SK-N-SH (cell line): Measurements from ENCODE around the gene UPP1. TPM values are rescaled to one million over a fixed set of nuclear protein-coding genes. Genes with fewer than 3 reads are reported as not detected.

Source experiments
- CTCF ChIA-PET: fragments of 300-600, 350-600 bp; formaldehyde crosslinking; extraction: SDS; loops from one replicate; lab custom pipeline; 2021; lab: Yijun Ruan, JAX
- POLR2A ChIA-PET: fragments of 350-600 bp; sonication (Branson Sonifier 250); formaldehyde crosslinking; extraction: SDS; loops from one replicate; lab custom pipeline; 2020; ENCODE audit warnings: antibody characterized with exemption, inconsistent platforms; lab: Yijun Ruan, JAX
- DNase-seq: peaks from one replicate; pipeline ENCODE4 v3.0.0; 2012
- H2AFZ ChIP-seq: fragments of 200-600 bp; sonication (generic); 2 replicates; pipeline ENCODE4 v1.8.1; 2016; ENCODE audit warnings: antibody characterized with exemption, mild to moderate bottlenecking, low read depth
- H3F3A ChIP-seq: fragments of 200-600 bp; sonication (generic); replicated peaks from 2 replicates; pipeline ENCODE3; 2016; ENCODE audit warnings: antibody characterized with exemption, mild to moderate bottlenecking; ENCODE audit not compliant: insufficient read depth
- H3K27ac ChIP-seq, 2 experiments: fragments of 200-500 bp in 1 of 2; fragments of 200-600 bp in 1 of 2; sonication (Bioruptor generic) in 1 of 2; sonication (generic), shearing (Covaris generic) in 1 of 2; 2 replicates each; pipeline versions ENCODE4 v1.5.1 to v1.6.1; 2014 to 2016; ENCODE audit warnings: low read depth in 2 of 2, inconsistent platforms in 1 of 2, low read length in 1 of 2, mild to moderate bottlenecking in 1 of 2, mixed read lengths in 1 of 2
- H3K27me3 ChIP-seq: fragments of 200-600 bp; sonication (generic), shearing (Covaris generic); 2 replicates; pipeline ENCODE4 v1.6.1; 2016; ENCODE audit warnings: mixed run types; ENCODE audit not compliant: insufficient read depth
- H3K36me3 ChIP-seq, 2 experiments: fragments of 200-500 bp in 1 of 2; fragments of 200-600 bp in 1 of 2; sonication (Bioruptor generic) in 1 of 2; sonication (generic) in 1 of 2; replicated peaks in 1 of 2; 2 replicates each; pipeline versions ENCODE3 to v1.5.1; 2014 to 2016; ENCODE audit warnings: low read length in 1 of 2, mild to moderate bottlenecking in 1 of 2; ENCODE audit not compliant: insufficient read depth in 2 of 2, control insufficient read depth in 1 of 2
- H3K4me1 ChIP-seq, 2 experiments: fragments of 200-500 bp in 1 of 2; fragments of 200-600 bp in 1 of 2; sonication (Bioruptor generic) in 1 of 2; sonication (generic), shearing (Covaris generic) in 1 of 2; 2 replicates each; pipeline versions ENCODE4 v1.5.1 to v1.6.1; 2014 to 2016; ENCODE audit warnings: low read depth in 1 of 2, low read length in 1 of 2, mixed run types in 1 of 2; ENCODE audit not compliant: insufficient read depth in 2 of 2, control insufficient read depth in 1 of 2
- H3K4me2 ChIP-seq: fragments of 200-600 bp; sonication (generic), shearing (Covaris generic); 2 replicates; pipeline ENCODE4 v1.6.1; 2017; ENCODE audit warnings: mixed run types
- H3K4me3 ChIP-seq, 2 experiments: fragments of 200-500 bp in 1 of 2; fragments of 200-600 bp in 1 of 2; sonication (Bioruptor generic) in 1 of 2; sonication (generic), shearing (Covaris generic) in 1 of 2; 2 replicates each; pipeline versions ENCODE4 v1.5.1 to v1.8.1; 2014 to 2016; ENCODE audit warnings: low read depth in 2 of 2, inconsistent platforms in 1 of 2, low read length in 1 of 2, mild to moderate bottlenecking in 1 of 2, mixed read lengths in 1 of 2, moderate library complexity in 1 of 2
- H3K79me2 ChIP-seq: fragments of 200-600 bp; sonication (generic); 2 replicates; pipeline ENCODE4 v1.8.1; 2017; ENCODE audit warnings: mild to moderate bottlenecking; ENCODE audit not compliant: insufficient read depth
- H3K9ac ChIP-seq: fragments of 200-600 bp; sonication (generic); 2 replicates; pipeline ENCODE4 v1.6.1; 2017; ENCODE audit warnings: mixed run types
- H3K9me2 ChIP-seq: fragments of 200-600 bp; sonication (generic); 2 replicates; pipeline ENCODE4 v1.6.1; 2017; ENCODE audit warnings: mixed run types
- H3K9me3 ChIP-seq: fragments of 200-600 bp; sonication (generic); 2 replicates; pipeline ENCODE4 v1.6.1; 2017; ENCODE audit warnings: mixed run types, mild to moderate bottlenecking, moderate library complexity
- H4K20me1 ChIP-seq: fragments of 200-600 bp; sonication (generic); 2 replicates; pipeline ENCODE4 v1.6.1; 2017; ENCODE audit warnings: mild to moderate bottlenecking, mixed run types; ENCODE audit not compliant: insufficient read depth
- CHD2 ChIP-seq: fragments of 150-350 bp; IDR thresholded peaks from 2 replicates; pipeline ENCODE4 v1.6.1; 2018; ENCODE audit warnings: low read length; ENCODE audit not compliant: partially characterized antibody
- ELF1 ChIP-seq: IDR thresholded peaks from 2 replicates; pipeline ENCODE4 v1.4.0; 2012
- EP300 ChIP-seq, 2 experiments: IDR thresholded peaks; 2 replicates each; pipeline versions ENCODE4 v1.4.0 to v1.6.1; 2012; ENCODE audit warnings: borderline replicate concordance in 1 of 2, low read depth in 1 of 2, low read length in 1 of 2
- FOSL2 ChIP-seq: IDR thresholded peaks from 2 replicates; pipeline ENCODE4 v1.4.0; 2012; ENCODE audit warnings: low read depth, mild to moderate bottlenecking, moderate library complexity, borderline replicate concordance
- FOXJ3 ChIP-seq: sonication (generic); formaldehyde crosslinking; IDR thresholded peaks from 2 replicates; pipeline ENCODE4 v1.5.1; 2020; ENCODE audit warnings: mild to moderate bottlenecking, missing genetic modification reagents
- FOXM1 ChIP-seq: IDR thresholded peaks from 2 replicates; pipeline ENCODE4 v1.4.0; 2012; ENCODE audit warnings: low read depth, mild to moderate bottlenecking
- GABPA ChIP-seq: IDR thresholded peaks from 2 replicates; pipeline ENCODE4 v1.4.0; 2012; ENCODE audit warnings: low read depth, mild to moderate bottlenecking
- GATA2 ChIP-seq: sonication (generic); formaldehyde crosslinking; IDR thresholded peaks from 2 replicates; pipeline ENCODE4 v1.5.0; 2020; ENCODE audit warnings: mild to moderate bottlenecking, missing genetic modification reagents
- MAX ChIP-seq: IDR thresholded peaks from 2 replicates; pipeline ENCODE4 v1.4.0; 2012; ENCODE audit warnings: low read depth
- NFIC ChIP-seq: IDR thresholded peaks from 2 replicates; pipeline ENCODE4 v1.4.0; 2012; ENCODE audit warnings: borderline replicate concordance
- PBX3 ChIP-seq: IDR thresholded peaks from 2 replicates; pipeline ENCODE4; 2012
- POLR2AphosphoS5 ChIP-seq: IDR thresholded peaks from 2 replicates; pipeline ENCODE4 v1.6.1; 2012; ENCODE audit warnings: low read depth, low read length
- RAD21 ChIP-seq: IDR thresholded peaks from 2 replicates; pipeline ENCODE4 v1.6.1; 2012; ENCODE audit warnings: mild to moderate bottlenecking, low read length
- RCOR1 ChIP-seq: fragments of 150-350 bp; IDR thresholded peaks from 2 replicates; pipeline ENCODE4 v1.6.1; 2017; ENCODE audit warnings: antibody characterized with exemption, low read length
- REST ChIP-seq: IDR thresholded peaks from 2 replicates; pipeline ENCODE4 v1.6.1; 2012; ENCODE audit warnings: mild to moderate bottlenecking, low read depth, low read length, moderate library complexity
- RFX5 ChIP-seq: IDR thresholded peaks from 2 replicates; pipeline ENCODE4 v1.6.1; 2012; ENCODE audit warnings: mild to moderate bottlenecking, improper control_type of control experiment, low read length
- SIN3A ChIP-seq: IDR thresholded peaks from 2 replicates; pipeline ENCODE4 v1.6.1; 2012; ENCODE audit warnings: low read depth, mild to moderate bottlenecking, low read length, moderate library complexity, borderline replicate concordance
- TAF1 ChIP-seq: IDR thresholded peaks from 2 replicates; pipeline ENCODE4 v1.6.1; 2012; ENCODE audit warnings: low read depth, mild to moderate bottlenecking, low read length, moderate library complexity, borderline replicate concordance
- TCF12 ChIP-seq: IDR thresholded peaks from 2 replicates; pipeline ENCODE4 v1.4.0; 2012
- USF1 ChIP-seq: IDR thresholded peaks from 2 replicates; pipeline ENCODE4 v1.4.0; 2012; ENCODE audit warnings: low read depth, borderline replicate concordance
- USF2 ChIP-seq: fragments of 150-350 bp; IDR thresholded peaks from 2 replicates; pipeline ENCODE4 v1.6.1; 2017; ENCODE audit warnings: antibody characterized with exemption, low read length, low read depth, borderline replicate concordance
- WGBS: methylation state at CpG from one replicate; pipeline ENCODE4 v1.1.6; 2017; ENCODE audit warnings: low lambda C conversion rate; 5-methylcytosine and 5-hydroxymethylcytosine counted together
- polyA plus RNA-seq, 3 experiments: library from polyadenylated mRNA; depleted of rRNA; stranded (reverse); fragments of >200 nt; gene quantifications; 2 replicates each; pipeline ENCODE4 v1.2.3, GENCODE V29; 2012

Gene UPP1
- polyA plus RNA-seq, 1 of the 3 experiments (the other 2 are of a cell fraction): 56.9 TPM

- TF ChIP-seq PBX3 (no peak), RAD21 (no peak), RFX5 (no peak), MAX (no peak)
Observed at GRCh38 chr7:48096273-48096672, 7.2 kb downstream of the UPP1 start (continued).

- no peaks in the 10 kb centered on the region for H3K9me3 ChIP-seq
- CTCF ChIA-PET: interaction anchor here (1.2 to 2.2 kb wide), 2 partner anchors 13 to 153 kb away, joined by 8 to 11 read pairs; no protein-coding TSS in a partner anchor
Observed at GRCh38 chr7:48097521-48098231, 8.6 kb downstream of the UPP1 start.

More at GRCh38 chr7:48097521-48098231, 8.6 kb downstream of the UPP1 start:
- no peaks in the 10 kb centered on the region for H4K20me1 ChIP-seq
- no peak overlapping the region for H3K9ac ChIP-seq
- H3K79me2 ChIP-seq: peaks cover 20% of the 10 kb centered on the region
- no peak overlapping the region for H2AFZ ChIP-seq
- H3K27ac ChIP-seq: no peak overlapping the region
- peaks cover 52 to 75% of the 10 kb centered on the region in 2 experiments for H3K36me3 ChIP-seq
- H3K4me1 ChIP-seq: peaks cover 0 to 14% of the 10 kb centered on the region in 2 experiments; a peak in 2 of 4 replicates
- H3K9me2 ChIP-seq: no peaks in the 10 kb centered on the region
- no peak overlapping the region for H3K4me3 ChIP-seq
- WGBS: 81% methylated on average over 6 of the region's 6 CpGs
- H3K27me3 ChIP-seq: no peaks in the 10 kb centered on the region
- H3K4me2 ChIP-seq: no peak overlapping the region
- TF ChIP-seq PBX3: no peak
- TF ChIP-seq EP300 (IDR thresholded peaks at IDR 0.05; ENCODE audit: borderline replicate concordance in 1 of 2, low read depth in 1 of 2, low read length in 1 of 2): no peak
- TF ChIP-seq SIN3A: no peak
- no peak for TF ChIP-seq CHD2
- no peak for TF ChIP-seq MAX
- TF ChIP-seq TAF1: no peak
- TF ChIP-seq RCOR1: no peak
- TF ChIP-seq RFX5: no peak
- TF ChIP-seq FOSL2: no peak
- TF ChIP-seq FOXJ3: no peak
- TF ChIP-seq USF2: no peak
- TF ChIP-seq GATA2 (CRISPR knock-in tag): no peak
- no peak for TF ChIP-seq ELF1
- no peak for TF ChIP-seq FOXM1
- no peak for TF ChIP-seq REST
- no peak for TF ChIP-seq GABPA
- no peak for TF ChIP-seq TCF12
- TF ChIP-seq POLR2AphosphoS5: no peak
- TF ChIP-seq NFIC: no peak
- TF ChIP-seq USF1: no peak
- no peak for DNase-seq
- POLR2A ChIA-PET: no interaction called here
- no peaks in the 10 kb centered on the region for H3F3A ChIP-seq
